HG03457 (cell line): ENCODE data around the gene MYO16.

Experiments used
- ATAC-seq: cut with Tn5 transposase; IDR thresholded peaks from one replicate; pipeline ENCODE4 v1.9.1; 2021; ENCODE audit warnings: moderate number of reproducible peaks; ENCODE audit not compliant: unreplicated experiment

Gene MYO16

DNA sequence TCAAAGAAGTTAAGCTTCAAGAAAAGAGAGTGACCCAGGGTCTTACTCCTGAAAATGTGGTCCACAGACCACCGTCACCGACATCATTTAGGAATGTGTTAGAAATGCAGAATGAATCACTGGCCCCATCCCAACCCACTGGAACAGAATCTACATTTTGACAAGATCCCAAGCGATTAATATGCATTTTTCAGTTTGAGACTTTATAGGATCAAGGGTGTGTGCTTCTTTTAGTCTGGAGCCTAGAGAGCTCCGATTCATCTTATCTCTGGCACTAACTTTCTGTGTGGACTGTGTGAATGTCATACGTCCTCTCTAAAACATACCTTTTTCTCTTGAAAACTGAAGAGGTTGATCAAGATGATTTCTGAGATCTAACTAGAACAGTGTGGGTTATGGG, 484.8 kb downstream of the MYO16 start:
- no peak for ATAC-seq

DNA sequence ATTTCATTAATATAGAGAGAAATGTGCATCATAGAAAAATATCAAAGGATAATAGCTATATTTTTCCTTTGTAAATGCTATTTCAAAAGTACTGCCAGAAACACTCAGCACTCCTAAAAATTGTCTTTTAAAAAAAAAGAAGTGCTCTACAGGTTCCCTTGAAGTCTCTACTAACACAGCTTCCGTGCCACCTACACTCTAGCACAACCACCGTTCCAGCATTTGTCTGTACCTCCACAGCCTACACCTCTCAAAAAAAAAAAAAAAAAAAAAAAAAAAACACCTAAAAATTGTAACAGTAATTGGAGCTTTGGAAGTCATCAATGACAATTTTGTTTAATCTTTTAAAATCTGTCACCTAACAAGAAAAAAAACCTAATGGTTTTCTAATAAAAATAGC, 485.6 kb downstream of the MYO16 start:
- no peak for ATAC-seq

DNA sequence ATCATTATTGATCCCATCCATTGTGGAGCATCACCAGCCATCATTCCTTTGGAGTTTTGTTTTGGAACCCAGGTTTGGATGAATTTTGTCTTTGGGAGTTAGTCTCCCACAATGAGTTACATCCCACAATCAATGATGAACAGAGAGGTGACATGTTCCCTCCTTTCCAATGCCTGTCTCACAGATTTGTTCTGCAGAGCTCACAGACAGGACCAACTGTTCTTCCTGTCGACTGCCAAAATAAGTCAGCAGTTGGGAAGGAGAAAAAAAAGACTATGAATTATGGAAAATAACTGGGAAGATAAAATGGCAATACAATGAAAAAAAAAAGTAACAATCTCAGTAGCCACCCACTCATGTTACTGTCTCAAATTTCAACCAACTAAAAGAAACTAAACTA, 489.1 kb downstream of the MYO16 start:
- no peak for ATAC-seq

DNA sequence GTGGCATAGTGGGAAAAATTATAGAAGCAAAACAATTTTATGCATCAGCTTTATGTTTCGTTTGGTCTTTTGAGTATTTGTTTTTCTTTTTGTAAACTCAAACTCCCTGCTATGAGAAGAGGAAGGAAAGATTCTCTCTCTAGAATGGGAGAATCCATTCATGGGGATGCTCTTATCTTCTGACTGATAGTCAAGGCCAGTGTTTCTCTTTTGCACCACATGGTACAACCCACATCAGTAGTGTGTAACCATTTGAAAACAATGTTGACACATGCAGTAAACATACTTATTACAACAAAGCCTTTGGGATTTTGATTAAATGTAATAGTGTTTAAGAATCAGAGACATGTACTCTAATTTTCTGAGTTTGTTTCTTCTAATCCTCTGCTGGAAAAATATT, 490.5 kb downstream of the MYO16 start:
- ATAC-seq: no peak

DNA sequence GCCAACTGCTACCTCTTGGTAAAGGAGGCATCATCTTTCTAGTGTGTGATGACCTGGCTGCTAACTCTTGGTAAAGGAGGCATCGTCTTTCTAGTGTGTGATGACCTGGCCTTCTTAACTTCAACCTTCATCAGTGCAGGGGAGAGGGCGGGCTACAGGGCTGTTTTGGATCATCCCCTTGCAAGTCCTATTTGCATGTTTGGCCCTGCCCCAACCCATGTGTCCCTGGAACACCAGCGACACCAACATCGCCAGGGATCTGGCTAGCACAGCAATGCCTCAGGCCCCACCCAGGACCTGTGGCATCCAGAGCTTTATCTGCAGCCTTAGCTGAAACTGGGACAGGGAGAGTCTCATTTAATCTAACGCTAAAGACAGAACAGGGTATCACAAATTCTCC, 492.4 kb downstream of the MYO16 start:
- no peak for ATAC-seq

DNA sequence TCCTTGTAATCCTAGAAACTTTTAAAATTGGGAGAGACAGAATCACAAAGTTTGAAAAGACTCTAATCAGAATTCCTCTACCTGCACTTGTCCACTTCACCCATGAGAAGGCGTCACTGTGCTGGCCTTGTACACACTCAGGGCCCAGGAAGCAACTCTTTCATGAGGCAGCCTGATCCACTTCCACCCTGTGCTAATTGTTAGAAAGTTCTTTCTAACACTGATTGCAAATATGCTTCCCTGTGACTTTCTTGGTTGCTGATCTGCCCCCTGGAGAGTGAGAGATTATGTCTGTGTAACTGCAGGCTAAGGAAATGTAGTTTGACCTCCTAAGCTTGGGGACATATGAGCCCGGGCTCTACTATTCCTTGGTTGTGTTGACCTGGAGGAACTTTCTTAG, 494.6 kb downstream of the MYO16 start:
- no peak for ATAC-seq

DNA sequence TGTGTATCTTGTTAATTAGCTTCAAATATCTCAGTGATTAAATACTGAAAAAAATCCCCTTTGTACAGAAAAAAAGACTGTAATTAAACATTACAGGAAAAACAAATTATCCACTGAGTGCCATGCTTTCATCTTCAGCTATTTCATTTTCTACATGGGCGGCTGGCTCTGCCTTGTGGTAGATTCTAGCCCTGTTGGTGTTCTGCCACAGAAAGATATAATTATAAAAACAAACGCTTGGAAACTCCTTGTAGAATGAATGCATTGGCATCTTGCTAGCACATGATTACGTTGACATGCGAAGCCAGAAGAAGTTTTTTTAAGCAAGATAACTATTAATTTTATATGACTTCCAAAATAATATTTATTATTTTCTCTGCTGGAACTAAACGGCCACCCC, 496.8 kb downstream of the MYO16 start:
- ATAC-seq: no peak

DNA sequence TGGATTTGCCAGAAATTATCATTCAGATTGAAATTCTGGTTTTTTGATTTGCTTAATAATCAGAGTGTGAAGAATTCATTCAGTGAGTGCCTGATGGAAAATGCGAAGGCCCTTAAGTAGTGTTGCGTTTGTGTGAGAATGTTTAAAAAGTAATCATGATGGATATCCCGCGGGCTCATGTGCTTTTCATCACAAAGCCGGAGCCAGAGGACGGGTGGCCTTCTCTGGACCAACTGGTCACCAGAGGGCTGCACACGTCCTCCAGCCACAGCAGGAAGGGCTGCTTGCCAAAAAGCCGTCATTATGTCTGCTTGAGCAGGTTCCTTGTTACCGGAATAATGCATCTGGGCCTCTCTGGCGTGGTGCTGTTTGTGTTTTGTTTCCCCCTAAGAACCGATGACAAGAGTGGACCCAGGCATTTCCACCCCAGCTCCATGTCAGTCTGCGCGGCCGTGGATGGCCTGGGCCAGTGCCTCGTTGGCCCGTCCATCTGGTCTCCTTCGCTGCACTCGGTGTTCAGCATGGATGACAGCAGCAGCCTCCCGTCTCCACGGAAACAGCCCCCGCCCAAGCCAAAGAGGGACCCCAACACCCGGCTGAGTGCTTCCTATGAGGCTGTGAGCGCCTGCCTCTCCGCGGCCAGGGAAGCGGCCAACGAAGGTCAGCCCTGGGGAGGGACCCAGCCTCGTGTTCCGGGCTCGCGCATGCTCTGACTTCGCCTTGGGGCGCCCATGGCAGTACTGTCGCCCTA, 497.7 kb downstream of the MYO16 start:
- no peak for ATAC-seq

DNA sequence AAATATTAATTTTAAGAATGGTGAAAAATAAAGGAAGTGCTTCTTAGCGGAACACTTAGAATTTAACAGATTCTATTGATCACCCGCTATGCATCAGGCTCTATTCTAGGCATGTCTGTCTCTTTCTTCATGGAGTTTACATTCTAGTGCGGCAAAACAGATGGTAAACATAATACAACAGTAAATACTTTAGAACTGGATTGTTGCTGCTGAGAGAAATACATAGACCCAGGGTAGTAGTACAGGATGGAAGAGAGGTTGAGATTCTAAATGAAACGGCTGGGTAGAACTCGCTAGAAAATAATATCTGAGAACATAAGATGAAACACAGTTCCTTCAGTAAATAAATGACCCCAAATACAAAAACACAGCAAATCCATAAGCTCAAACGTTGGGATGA, 498.7 kb downstream of the MYO16 start:
- no peak for ATAC-seq

DNA sequence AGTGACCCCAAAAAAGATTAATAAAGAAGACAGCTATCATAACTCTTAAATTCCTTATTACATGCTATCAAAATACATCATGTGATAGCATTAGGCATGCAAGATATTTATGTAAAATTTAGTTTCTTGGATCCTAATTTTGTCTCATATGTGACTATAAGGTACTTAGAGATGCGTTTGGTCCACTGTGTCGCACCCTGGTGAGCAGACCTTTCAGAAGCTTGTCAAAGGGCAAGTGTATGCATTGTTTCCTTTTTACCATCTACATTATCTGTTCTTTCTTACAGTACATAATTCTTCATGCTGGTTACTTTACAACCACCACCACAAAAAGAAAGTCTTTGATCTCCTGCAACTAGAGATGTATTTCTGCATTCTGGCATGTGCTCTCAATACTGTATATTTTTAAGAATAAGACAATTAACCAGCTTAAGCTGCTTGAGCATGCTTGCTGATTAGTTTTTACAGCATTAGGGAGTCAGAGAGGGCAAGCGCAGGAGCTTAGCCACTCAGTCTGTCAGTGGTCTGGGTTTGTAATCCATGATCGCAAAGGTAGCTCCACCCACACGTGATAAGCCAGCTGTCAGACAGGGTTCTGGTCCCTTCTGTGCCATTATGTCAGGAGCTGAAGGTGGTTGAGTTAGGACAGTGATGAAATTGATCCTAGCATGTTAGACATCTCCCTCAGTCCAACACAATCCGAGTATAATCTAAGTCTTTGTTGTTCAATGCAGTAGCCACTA, 500.9 kb downstream of the MYO16 start:
- ATAC-seq: no peak

DNA sequence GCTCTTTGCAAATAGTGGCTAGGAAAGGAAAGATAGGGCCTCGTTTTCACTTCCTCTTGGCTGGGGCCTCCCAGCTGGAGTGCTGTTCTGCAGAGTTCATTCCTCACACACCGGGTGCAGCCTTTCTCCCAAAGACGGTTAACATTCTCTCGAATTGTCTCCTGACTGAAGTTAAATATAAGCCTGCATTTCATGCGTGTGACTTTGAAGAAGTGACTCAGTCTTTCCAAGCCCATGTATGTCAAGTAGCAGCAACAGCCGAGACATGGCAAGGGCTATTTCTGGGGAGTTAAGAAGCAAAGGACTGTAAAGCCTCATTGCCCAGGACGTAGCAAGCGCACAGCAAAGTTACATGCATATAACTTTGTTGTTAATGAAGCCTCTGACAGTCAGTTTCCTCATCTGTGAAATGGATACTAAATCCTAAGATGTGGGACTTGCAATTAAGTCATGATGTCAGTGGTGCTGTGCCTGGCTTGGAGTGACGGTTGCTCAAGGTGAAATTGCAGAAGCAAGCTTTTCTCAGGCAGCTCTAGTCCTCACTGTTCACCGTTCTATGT, 502.4 kb downstream of the MYO16 start:
- ATAC-seq: peak; percentile 91

DNA sequence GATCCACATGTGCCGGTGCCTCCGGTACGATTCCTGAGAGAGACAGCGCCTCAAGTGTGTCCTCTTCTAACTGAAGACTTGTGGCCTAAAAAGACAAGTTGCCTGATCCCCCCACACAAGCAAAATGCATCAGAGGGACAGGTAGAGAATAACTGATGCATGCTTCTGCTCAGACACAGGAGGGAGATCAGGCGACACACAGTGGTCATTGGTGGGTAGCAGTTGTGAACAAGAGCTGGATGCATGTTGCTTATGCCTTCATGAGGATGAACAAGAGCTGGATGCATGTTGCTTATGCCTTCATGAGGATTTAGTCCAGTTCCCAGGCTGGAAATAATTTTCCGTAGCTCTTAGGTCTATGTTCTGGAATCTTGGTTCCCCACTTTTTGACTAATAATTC, 505.6 kb downstream of the MYO16 start:
- ATAC-seq: no peak

DNA sequence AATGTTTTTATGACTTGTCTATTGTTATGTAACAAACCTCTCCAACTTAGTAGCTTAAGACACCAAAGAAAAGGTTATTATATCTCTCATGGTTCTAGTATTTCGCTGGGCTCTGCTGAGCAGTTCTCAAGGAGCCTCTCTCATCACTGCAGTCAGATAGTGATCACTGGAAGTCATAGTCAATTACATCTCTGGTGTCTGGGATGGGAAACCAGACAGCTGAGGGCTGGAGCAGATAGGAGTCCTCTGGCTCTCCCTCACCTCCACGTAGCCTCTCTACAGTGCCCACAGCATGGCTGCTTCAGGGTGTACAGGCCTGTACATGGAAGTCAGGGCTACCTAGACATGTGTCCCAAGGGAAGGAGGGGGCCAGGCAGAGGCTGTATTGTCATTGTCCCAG, 507.5 kb downstream of the MYO16 start:
- ATAC-seq: no peak

DNA sequence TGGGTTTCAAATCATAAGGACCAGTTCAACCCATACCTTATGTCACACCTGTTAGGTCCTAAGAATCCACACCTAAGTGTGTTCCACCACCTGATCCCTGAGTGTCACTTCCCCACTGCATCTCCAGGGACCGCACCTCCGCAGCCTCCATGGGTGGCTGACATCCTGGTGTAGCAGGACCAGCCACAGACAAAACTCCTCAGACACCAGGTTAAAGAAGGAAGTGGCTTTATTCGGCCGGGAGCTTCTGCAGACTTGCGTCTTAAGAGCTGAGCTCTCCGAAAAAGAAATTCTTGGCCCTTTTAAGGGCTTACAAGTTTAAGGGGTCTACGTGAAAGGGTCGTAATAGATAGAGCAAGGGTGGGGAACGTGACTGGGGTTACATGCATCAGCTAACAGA, 509.9 kb downstream of the MYO16 start:
- ATAC-seq: no peak

DNA sequence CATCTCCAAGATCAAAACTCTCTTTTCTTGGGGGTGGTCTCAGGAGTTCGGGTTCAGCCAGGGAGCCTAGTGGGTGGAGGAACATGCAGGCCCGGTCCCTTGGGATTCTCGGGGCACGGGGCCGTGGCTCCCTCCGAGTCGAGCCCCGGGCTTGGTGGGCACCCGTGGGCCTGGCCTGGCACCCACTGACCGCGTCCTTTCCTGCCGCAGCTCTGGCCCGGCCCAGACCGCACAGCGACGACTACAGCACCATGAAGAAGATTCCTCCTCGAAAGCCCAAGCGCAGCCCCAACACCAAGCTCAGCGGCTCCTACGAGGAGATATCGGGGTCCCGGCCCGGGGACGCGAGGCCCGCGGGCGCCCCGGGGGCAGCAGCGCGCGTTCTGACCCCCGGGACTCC, 510.6 kb downstream of the MYO16 start:
- no peak for ATAC-seq

DNA sequence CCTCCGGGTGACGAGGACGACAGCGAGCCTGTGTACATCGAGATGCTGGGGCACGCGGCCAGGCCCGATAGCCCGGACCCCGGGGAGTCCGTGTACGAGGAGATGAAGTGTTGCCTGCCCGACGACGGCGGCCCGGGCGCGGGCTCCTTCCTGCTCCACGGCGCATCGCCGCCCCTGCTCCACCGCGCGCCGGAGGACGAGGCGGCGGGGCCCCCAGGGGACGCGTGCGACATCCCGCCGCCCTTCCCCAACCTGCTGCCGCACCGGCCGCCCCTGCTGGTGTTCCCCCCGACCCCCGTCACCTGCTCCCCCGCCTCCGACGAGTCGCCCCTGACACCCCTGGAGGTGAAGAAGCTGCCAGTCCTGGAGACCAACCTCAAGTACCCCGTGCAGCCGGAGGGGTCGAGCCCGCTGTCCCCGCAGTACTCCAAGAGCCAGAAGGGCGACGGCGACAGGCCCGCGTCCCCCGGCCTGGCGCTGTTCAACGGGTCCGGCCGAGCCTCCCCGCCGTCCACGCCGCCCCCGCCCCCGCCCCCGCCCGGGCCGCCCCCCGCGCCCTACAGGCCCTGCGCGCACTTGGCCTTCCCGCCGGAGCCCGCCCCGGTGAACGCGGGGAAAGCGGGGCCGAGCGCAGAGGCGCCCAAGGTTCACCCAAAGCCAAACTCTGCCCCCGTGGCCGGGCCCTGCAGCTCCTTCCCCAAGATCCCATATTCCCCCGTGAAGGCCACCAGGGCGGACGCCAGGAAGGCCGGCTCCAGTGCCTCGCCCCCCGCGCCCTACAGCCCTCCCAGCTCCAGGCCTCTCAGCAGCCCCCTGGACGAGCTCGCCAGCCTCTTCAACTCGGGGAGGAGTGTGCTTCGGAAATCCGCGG, 511.3 kb downstream of the MYO16 start:
- no peak for ATAC-seq

DNA sequence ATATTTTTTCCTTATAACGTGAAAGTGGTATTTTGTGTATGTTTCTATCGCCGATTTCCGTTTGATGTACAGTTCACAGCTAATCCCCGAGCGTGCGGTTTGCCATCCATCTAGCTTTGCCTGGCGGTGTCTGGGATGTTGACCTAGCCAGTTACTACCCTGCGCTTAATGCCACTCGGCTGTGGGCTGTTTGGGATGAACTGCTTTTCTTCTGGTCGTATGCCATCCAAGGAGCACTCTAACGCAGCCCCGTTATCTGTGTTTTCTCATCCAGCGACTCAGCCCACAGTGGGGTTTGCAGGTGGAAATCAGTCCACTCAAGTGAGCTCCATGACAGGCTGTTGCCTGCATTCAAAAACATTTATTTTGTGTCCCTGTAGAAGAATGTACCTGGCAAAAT, 512.3 kb downstream of the MYO16 start:
- ATAC-seq: no peak

DNA sequence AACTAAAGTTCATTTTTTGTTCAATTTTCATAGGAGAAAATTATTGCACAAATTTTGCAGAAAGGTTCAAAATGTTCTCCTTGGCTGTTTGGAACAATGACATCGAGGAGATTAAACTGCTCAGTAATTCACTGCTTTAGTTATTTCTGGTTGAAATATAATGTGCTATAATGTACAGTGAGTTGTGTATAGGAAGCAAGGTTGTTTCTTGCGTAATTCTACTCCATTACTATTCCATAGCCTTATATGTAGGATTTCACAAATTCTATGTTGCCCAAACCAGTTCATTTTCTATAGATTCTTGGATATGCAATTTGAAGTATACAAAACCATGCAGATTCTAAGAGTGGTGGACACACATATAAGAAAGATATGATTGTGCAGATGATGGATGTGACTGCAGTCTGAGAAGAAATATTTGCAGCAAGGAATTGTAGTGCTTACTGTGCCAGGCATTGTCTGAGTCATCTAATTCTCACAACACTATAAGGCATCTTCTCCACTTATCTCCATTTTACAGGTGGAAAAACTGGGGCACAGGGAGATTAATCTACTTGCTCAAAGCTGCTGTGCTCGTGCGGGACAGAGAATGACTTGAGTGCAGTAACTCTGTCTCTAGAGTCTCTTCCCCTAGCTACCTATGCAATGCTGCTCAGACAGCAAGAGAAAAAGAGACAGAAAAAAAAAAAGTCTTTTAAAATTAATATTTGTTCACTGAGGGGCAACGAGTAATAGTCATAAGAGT, 515.5 kb downstream of the MYO16 start:
- ATAC-seq: no peak

DNA sequence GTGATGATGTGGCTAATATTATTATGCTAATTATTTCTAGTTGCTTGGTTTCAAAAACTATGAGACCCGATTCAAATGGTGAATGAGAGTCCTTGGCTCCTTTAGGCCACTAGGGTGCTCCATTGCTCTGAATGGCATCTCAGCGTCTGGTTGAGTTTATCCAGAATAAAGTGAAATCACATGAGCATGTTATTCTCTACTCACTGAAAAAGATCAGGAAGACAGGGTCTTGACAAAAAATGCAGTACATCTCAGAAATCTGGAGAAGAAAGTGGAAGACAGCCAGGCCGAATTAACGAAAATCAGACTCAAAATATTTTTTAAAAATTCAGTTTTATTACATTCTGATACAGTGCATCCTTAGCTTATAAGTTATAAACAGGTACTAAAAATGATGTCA, 516.2 kb downstream of the MYO16 start:
- peak; percentile 88 for ATAC-seq

DNA sequence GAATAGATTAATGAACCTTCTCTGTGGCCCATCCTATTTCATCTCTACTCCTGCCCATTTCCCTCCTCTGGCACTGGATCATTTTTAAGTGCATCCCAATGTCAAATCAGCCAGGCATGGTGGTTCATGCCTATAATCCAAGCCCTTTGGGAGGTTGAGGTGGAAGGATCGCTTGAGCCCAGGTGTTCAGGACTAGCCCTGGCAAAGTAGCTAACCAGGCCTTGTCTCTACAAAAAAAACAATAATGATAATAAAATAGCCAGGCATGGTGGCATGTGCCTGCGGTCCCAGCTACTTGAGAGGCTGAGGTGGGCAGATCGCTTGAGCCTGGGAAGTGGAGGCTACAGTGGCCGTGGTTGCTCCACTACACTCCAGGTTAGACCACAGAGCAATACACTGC, 517.0 kb downstream of the MYO16 start:
- ATAC-seq: no peak
